ENCODE results near the gene LMO2.
"Not testable (repeated sequence)": the region's sequence is repeated elsewhere in the genome, so short reads cannot be mapped to it uniquely, and the experiment has no call there.

DNA sequence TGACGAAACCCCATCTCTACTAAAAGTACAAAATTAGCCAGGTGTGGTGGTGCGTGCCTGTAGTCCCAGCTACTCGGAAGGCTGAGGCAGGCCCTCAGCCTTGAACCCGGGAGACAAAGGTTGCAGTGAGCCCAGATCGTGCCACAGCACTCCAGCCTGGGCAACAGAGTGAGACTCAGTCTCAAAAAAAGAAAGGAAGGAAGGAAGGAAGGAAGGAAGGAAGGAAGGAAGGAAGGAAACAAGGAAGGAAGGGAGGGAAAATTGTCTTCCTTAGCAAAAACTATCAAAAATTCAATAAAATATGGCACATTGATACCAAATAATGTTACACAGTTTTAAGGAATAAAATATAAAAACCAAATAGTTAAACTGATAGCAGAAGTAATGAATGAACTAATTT lies 54.5 kb downstream of the LMO2 start:
- TF ChIP-seq, protein P1, sequence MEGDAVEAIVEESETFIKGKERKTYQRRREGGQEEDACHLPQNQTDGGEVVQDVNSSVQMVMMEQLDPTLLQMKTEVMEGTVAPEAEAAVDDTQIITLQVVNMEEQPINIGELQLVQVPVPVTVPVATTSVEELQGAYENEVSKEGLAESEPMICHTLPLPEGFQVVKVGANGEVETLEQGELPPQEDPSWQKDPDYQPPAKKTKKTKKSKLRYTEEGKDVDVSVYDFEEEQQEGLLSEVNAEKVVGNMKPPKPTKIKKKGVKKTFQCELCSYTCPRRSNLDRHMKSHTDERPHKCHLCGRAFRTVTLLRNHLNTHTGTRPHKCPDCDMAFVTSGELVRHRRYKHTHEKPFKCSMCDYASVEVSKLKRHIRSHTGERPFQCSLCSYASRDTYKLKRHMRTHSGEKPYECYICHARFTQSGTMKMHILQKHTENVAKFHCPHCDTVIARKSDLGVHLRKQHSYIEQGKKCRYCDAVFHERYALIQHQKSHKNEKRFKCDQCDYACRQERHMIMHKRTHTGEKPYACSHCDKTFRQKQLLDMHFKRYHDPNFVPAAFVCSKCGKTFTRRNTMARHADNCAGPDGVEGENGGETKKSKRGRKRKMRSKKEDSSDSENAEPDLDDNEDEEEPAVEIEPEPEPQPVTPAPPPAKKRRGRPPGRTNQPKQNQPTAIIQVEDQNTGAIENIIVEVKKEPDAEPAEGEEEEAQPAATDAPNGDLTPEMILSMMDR (IDR thresholded peaks at IDR 0.05): not testable (repeated sequence)
- not testable (repeated sequence) for TF ChIP-seq POLR2A (IDR thresholded peaks at IDR 0.05)
